GM12878 (cell line): Measurements from ENCODE around the gene NINL. TPM values are rescaled to one million over a fixed set of nuclear protein-coding genes. Genes with fewer than 3 reads are reported as not detected.

Source experiments
- ATAC-seq: fragments of 200-7000 bp; cut with Tn5 transposase; 3 replicates; pipeline ENCODE4 v1.9.1; 2020; ENCODE audit warnings: mild to moderate bottlenecking, moderate library complexity
- BruUV-seq: library from RNA; stranded (reverse); fragments of 400-500 nt; replicated peaks from 2 replicates; lab custom pipeline; 2021; lab: Mats Ljungman, UMichigan
- CTCF ChIA-PET: fragments of 300-600 bp; sonication (Branson Sonifier 250); formaldehyde crosslinking; extraction: SDS; loops from one replicate; lab custom pipeline; 2021; ENCODE audit warnings: inconsistent platforms; lab: Yijun Ruan, JAX
- POLR2A ChIA-PET: fragments of 350-600 bp; formaldehyde crosslinking; extraction: SDS; loops from one replicate; lab custom pipeline; 2021; ENCODE audit warnings: inconsistent platforms; lab: Charles Lee
- RAD21 ChIA-PET: fragments of 300-600 bp; sonication (Branson Sonifier 250); formaldehyde crosslinking; loops from one replicate; lab custom pipeline; 2023; ENCODE audit warnings: antibody characterized with exemption; ENCODE audit not compliant: unreplicated experiment; lab: Charles Lee
- SMC1A ChIA-PET: fragments of 300-600 bp; sonication (Branson Sonifier 250); formaldehyde crosslinking; loops from one replicate; lab custom pipeline; 2023; ENCODE audit not compliant: unreplicated experiment, uncharacterized antibody; lab: Charles Lee
- DNase-seq: peaks from one replicate; pipeline ENCODE4 v3.0.0-alpha.2; 2011; ENCODE audit warnings: low read depth, low spot score
- FAIRE-seq: peaks from 3 replicates; lab custom pipeline; 2011; peaks lifted over from hg19 to GRCh38; lab: Jason Lieb, UNC
- H2AFZ ChIP-seq: 2 replicates; pipeline ENCODE4 v1.6.0; 2011; ENCODE audit warnings: low read depth, low read length, control low read depth; ENCODE audit not compliant: control insufficient read depth
- H3K27ac ChIP-seq: 2 replicates; pipeline ENCODE4 v1.5.1; 2011; ENCODE audit warnings: control low read depth; ENCODE audit not compliant: control insufficient read depth, insufficient read depth
- H3K27me3 ChIP-seq, 2 experiments: replicated peaks in 1 of 2; 2 replicates each; pipeline versions ENCODE4 v1.6.0 to v1.6.1; 2011; ENCODE audit warnings: low read length in 1 of 2; ENCODE audit not compliant: control insufficient read depth in 2 of 2, insufficient read depth in 2 of 2
- H3K36me3 ChIP-seq, 2 experiments: 2 replicates each; pipeline ENCODE4 v1.5.1; 2011; ENCODE audit warnings: low read length in 1 of 2; ENCODE audit not compliant: control insufficient read depth in 2 of 2, insufficient read depth in 2 of 2
- H3K4me1 ChIP-seq: 2 replicates; pipeline ENCODE4 v1.6.1; 2011; ENCODE audit warnings: mild to moderate bottlenecking, low read length, moderate library complexity, mixed read lengths; ENCODE audit not compliant: control insufficient read depth, insufficient read depth
- H3K4me2 ChIP-seq: 2 replicates; pipeline ENCODE4 v1.6.0; 2011; ENCODE audit warnings: control low read depth; ENCODE audit not compliant: control insufficient read depth, insufficient read depth
- H3K4me3 ChIP-seq: fragments of 200-600 bp; sonication (generic); 2 replicates; pipeline ENCODE4 v1.5.1; 2016
- H3K79me2 ChIP-seq: 2 replicates; pipeline ENCODE4 v1.6.0; 2011; ENCODE audit warnings: low read length; ENCODE audit not compliant: control insufficient read depth, insufficient read depth
- H3K9ac ChIP-seq: 2 replicates; pipeline ENCODE4 v1.8.0; 2011; ENCODE audit warnings: low read length, control low read depth, mixed read lengths; ENCODE audit not compliant: control insufficient read depth, insufficient read depth
- H3K9me3 ChIP-seq: replicated peaks from 3 replicates; pipeline ENCODE4 v1.5.1; 2011; ENCODE audit warnings: mild to moderate bottlenecking, low read length; ENCODE audit not compliant: control insufficient read depth, insufficient read depth
- H4K20me1 ChIP-seq: 2 replicates; pipeline ENCODE4 v1.6.0; 2011; ENCODE audit not compliant: control insufficient read depth, insufficient read depth
- BCL11A ChIP-seq: IDR thresholded peaks from 2 replicates; pipeline ENCODE4 v1.6.1; 2011; ENCODE audit warnings: low read depth, low read length
- EP300 ChIP-seq, 2 experiments: fragments of 150-350 bp in 1 of 2; IDR thresholded peaks; 2 replicates each; pipeline ENCODE4 v1.6.1; 2011 to 2012; ENCODE audit warnings: low read depth in 2 of 2, low read length in 2 of 2, borderline replicate concordance in 1 of 2, improper control_type of control experiment in 1 of 2, inconsistent platforms in 1 of 2; ENCODE audit not compliant: control insufficient read depth in 1 of 2
- PAX5 ChIP-seq: IDR thresholded peaks from 2 replicates; pipeline ENCODE4 v1.6.1; 2011; ENCODE audit warnings: low read depth, low read length, borderline replicate concordance
- PAX8 ChIP-seq: fragments of 450-650 bp; IDR thresholded peaks from 2 replicates; pipeline ENCODE4 v1.6.1; 2017; ENCODE audit warnings: mild to moderate bottlenecking, moderate library complexity
- POU2F2 ChIP-seq: IDR thresholded peaks from 3 replicates; pipeline ENCODE4 v1.6.1; 2011; ENCODE audit warnings: low read depth, mild to moderate bottlenecking, low read length, borderline replicate concordance
- RFX5 ChIP-seq: IDR thresholded peaks from 2 replicates; pipeline ENCODE4 v1.6.1; 2011; ENCODE audit warnings: low read depth, low read length, improper control_type of control experiment
- RUNX3 ChIP-seq: IDR thresholded peaks from 2 replicates; pipeline ENCODE4 v1.6.1; 2012; ENCODE audit warnings: low read length, inconsistent platforms
- SREBF2 ChIP-seq: IDR thresholded peaks from 2 replicates; pipeline ENCODE4 v1.6.1; 2012; ENCODE audit warnings: mild to moderate bottlenecking, low read length
- ZSCAN29 ChIP-seq: fragments of 450-650 bp; IDR thresholded peaks from 2 replicates; pipeline ENCODE4 v1.6.1; 2017; ENCODE audit warnings: mild to moderate bottlenecking, moderate library complexity
- WGBS: methylation state at CpG from one replicate; pipeline ENCODE4 v1.1.6; 2016; ENCODE audit warnings: low lambda C conversion rate; ENCODE audit not compliant: insufficient replicate concordance, insufficient coverage; ENCODE audit errors: missing lambda C conversion rate; 5-methylcytosine and 5-hydroxymethylcytosine counted together
- in situ Hi-C: fragments of 300-500 bp; cut with MboI; formaldehyde crosslinking; loops from 9 replicates; pipeline ENCODE4 v1.14.3; 2018; ENCODE audit warnings: mixed read lengths
- intact Hi-C: fragments of 100-400 bp; cut with micrococcal nuclease; formaldehyde crosslinking; loops from one replicate; pipeline ENCODE4 v1.14.2; 2022; ENCODE audit not compliant: unreplicated experiment
- polyA plus RNA-seq, 11 experiments: library from polyadenylated mRNA; depleted of rRNA in 4 of 11; unstranded in 6 of 11; stranded (reverse) in 5 of 11; fragments of >200 nt; fragmentation: Nextera tagmentation in 4 of 11; fragmentation: Illumina TruSeq in 1 of 11; extraction: Ambion mirVana in 4 of 11; extraction: Trizol in 1 of 11; gene quantifications; 1 replicate in 1 of 11; 2 replicates in 10 of 11; pipeline versions ENCODE4 v1.2.1 to v1.2.3, GENCODE V29; 2011 to 2016; ENCODE audit warnings: inconsistent platforms in 2 of 11, missing spikeins in 2 of 11, low read depth in 1 of 11
- total RNA-seq, 4 experiments: library from RNA; depleted of rRNA in 3 of 4; stranded (reverse); fragments of >200 nt in 3 of 4; fragmentation: Illumina TruSeq in 1 of 4; extraction: Trizol in 1 of 4; gene quantifications; 2 replicates each; pipeline versions ENCODE4 v1.2.1 to v1.2.3, GENCODE V29; 2013 to 2021
- TF ChIP-seq, protein P1 (sequence below): fragments of 450-650 bp; IDR thresholded peaks from 2 replicates; pipeline ENCODE4 v1.6.1; 2017; ENCODE audit warnings: mild to moderate bottlenecking, moderate library complexity
- TF ChIP-seq, protein P2 (sequence below): fragments of 450-650 bp; IDR thresholded peaks from 2 replicates; pipeline ENCODE4 v1.6.1; 2016; ENCODE audit warnings: mild to moderate bottlenecking

Gene NINL
- total and polyA plus RNA-seq, 10 of the 15 experiments (the other 5 are each of a cell fraction or from before 2014, with no cell fraction given) = 0.04 to 0.77 (median 0.23) TPM; not detected in 1

DNA sequence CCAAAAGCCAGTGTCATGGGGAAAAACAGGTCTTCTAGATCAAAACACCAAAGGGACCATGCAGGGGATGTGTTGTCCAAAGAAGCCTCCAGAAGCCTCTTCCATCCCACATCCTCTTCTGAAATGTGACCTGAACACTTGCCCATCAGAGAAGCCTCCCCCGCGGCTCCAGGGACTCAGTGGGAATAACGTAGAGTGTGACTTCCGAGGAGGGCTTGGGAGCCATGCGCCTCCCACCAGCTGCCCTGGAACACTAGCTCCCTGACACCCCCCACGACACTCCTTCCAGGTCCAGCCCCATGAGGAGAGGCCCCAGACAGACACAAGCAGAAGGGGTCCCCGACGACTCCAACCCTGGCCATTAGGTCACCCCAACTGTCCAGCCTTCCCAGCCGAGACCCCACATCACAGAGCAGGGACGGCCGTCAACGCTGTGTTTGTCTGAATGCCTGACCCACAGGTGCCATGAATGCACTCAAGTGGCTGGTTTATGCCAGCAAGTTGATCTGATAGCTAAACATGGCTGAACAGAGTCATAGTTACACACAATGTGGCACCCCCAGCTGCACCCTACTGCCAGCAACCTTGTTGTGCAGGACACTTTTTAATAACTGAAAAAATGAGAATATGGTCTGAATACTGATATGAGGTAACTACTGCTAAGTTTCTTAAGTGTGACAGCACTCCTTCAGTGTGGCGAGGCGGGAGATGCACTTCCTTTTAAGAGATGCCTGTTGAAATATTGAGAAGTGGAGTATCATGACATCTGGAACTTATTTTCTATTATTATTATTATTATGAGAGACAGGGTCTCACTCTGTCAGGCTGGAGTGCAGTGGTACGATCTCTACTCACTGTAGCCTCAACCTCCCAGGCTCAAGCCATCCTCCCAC lies 119.8 kb downstream of the NINL start:
- RAD21 ChIA-PET = no interaction called here
- H3K9me3 ChIP-seq = no peaks in the 10 kb centered on the region
- SMC1A ChIA-PET = no interaction called here
- no peaks in the 10 kb centered on the region for H3K79me2 ChIP-seq
- H3K9ac ChIP-seq = no peak overlapping the region
- H3K4me3 ChIP-seq = no peak overlapping the region
- no peak overlapping the region for H2AFZ ChIP-seq
- FAIRE-seq (no peak), ATAC-seq (no peak), DNase-seq (no peak)
- CTCF ChIA-PET = no interaction called here
- no peak overlapping the region for H3K27ac ChIP-seq
- BruUV-seq = no TSS peak
- no peaks in the 10 kb centered on the region; a peak in 2 of 4 replicates for H3K27me3 ChIP-seq
- H3K36me3 ChIP-seq = no peaks in the 10 kb centered on the region
- no peaks in the 10 kb centered on the region for H4K20me1 ChIP-seq
- in situ Hi-C loops = loop anchor here (10.0 kb wide), 1 partner anchor 49 kb away; no protein-coding TSS in a partner anchor
- no peak overlapping the region for H3K4me2 ChIP-seq
- 40% methylated on average over 15 of the region's 15 CpGs for WGBS
- POLR2A ChIA-PET = no interaction called here
- intact Hi-C loops = no loop called here
- no peak for TF ChIP-seq BCL11A
- TF ChIP-seq ZSCAN29 = no peak
- TF ChIP-seq, protein P1, sequence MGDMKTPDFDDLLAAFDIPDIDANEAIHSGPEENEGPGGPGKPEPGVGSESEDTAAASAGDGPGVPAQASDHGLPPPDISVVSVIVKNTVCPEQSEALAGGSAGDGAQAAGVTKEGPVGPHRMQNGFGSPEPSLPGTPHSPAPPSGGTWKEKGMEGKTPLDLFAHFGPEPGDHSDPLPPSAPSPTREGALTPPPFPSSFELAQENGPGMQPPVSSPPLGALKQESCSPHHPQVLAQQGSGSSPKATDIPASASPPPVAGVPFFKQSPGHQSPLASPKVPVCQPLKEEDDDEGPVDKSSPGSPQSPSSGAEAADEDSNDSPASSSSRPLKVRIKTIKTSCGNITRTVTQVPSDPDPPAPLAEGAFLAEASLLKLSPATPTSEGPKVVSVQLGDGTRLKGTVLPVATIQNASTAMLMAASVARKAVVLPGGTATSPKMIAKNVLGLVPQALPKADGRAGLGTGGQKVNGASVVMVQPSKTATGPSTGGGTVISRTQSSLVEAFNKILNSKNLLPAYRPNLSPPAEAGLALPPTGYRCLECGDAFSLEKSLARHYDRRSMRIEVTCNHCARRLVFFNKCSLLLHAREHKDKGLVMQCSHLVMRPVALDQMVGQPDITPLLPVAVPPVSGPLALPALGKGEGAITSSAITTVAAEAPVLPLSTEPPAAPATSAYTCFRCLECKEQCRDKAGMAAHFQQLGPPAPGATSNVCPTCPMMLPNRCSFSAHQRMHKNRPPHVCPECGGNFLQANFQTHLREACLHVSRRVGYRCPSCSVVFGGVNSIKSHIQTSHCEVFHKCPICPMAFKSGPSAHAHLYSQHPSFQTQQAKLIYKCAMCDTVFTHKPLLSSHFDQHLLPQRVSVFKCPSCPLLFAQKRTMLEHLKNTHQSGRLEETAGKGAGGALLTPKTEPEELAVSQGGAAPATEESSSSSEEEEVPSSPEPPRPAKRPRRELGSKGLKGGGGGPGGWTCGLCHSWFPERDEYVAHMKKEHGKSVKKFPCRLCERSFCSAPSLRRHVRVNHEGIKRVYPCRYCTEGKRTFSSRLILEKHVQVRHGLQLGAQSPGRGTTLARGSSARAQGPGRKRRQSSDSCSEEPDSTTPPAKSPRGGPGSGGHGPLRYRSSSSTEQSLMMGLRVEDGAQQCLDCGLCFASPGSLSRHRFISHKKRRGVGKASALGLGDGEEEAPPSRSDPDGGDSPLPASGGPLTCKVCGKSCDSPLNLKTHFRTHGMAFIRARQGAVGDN = no peak
- TF ChIP-seq SREBF2 = no peak
- TF ChIP-seq EP300 (IDR thresholded peaks at IDR 0.05; ENCODE audit: borderline replicate concordance in 1 of 2, control insufficient read depth in 1 of 2, low read depth in 2 of 2, low read length in 2 of 2) = no peak
- TF ChIP-seq, protein P2, sequence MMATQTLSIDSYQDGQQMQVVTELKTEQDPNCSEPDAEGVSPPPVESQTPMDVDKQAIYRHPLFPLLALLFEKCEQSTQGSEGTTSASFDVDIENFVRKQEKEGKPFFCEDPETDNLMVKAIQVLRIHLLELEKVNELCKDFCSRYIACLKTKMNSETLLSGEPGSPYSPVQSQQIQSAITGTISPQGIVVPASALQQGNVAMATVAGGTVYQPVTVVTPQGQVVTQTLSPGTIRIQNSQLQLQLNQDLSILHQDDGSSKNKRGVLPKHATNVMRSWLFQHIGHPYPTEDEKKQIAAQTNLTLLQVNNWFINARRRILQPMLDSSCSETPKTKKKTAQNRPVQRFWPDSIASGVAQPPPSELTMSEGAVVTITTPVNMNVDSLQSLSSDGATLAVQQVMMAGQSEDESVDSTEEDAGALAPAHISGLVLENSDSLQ = no peak
- no peak for TF ChIP-seq RFX5
- no peak for TF ChIP-seq POU2F2
- no peak for TF ChIP-seq PAX5
- TF ChIP-seq PAX8 = no peak
- no peak for TF ChIP-seq RUNX3
- H3K4me1 ChIP-seq = no peaks in the 10 kb centered on the region
